Testis (tissue), 2 donors: ENCODE results near the gene GRIK4.

ENCODE experiments used
- POLR2A ChIP-seq: fragments of 450-650 bp; IDR thresholded peaks from one replicate; pipeline ENCODE4 v1.6.1; 2017; ENCODE audit warnings: antibody characterized with exemption, mild to moderate bottlenecking, moderate library complexity
- TF ChIP-seq, protein P1 (sequence below), 3 experiments: fragments of 450-650 bp in 2 of 3; fragments of 200-600 bp in 1 of 3; sonication (generic) in 1 of 3; IDR thresholded peaks; one replicate each; pipeline ENCODE4 v1.5.1; 2016 to 2019; ENCODE audit warnings: antibody characterized with exemption in 3 of 3, mild to moderate bottlenecking in 2 of 3, moderate library complexity in 1 of 3

DNA sequence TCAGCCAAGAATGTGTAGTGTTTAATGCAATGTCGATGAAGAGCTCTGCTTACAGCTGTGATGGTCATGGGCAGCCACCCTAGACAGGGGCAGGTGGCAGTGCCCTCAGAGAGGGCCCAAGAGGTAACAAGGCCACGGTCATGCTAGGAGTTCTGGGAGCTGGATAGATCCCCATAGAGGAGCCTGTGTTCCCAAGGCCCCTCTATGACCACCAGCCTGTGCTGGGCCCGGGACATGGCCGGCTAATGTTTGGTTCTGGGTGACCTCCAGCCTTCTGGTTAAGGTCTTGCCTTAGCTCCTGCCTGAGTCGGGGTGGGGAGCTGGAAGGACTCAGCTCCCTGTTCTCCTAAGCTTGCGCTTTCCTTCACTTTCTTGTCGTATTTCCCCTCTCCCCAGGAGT lies 65.1 kb downstream of the GRIK4 start:
- TF ChIP-seq, protein P1, sequence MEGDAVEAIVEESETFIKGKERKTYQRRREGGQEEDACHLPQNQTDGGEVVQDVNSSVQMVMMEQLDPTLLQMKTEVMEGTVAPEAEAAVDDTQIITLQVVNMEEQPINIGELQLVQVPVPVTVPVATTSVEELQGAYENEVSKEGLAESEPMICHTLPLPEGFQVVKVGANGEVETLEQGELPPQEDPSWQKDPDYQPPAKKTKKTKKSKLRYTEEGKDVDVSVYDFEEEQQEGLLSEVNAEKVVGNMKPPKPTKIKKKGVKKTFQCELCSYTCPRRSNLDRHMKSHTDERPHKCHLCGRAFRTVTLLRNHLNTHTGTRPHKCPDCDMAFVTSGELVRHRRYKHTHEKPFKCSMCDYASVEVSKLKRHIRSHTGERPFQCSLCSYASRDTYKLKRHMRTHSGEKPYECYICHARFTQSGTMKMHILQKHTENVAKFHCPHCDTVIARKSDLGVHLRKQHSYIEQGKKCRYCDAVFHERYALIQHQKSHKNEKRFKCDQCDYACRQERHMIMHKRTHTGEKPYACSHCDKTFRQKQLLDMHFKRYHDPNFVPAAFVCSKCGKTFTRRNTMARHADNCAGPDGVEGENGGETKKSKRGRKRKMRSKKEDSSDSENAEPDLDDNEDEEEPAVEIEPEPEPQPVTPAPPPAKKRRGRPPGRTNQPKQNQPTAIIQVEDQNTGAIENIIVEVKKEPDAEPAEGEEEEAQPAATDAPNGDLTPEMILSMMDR (IDR thresholded peaks at IDR 0.05), result no peak
- no peak for TF ChIP-seq POLR2A
